Caco-2 (cell line): ENCODE results near the gene BCL2L2. TPM values are rescaled to one million over a fixed set of nuclear protein-coding genes. Genes with fewer than 3 reads are reported as not detected.
"Not testable (repeated sequence)": the region's sequence is repeated elsewhere in the genome, so short reads cannot be mapped to it uniquely, and the experiment has no call there.

Source experiments
- BruUV-seq: library from RNA; stranded (reverse); fragments of 400-500 nt; replicated peaks from 2 replicates; lab custom pipeline; 2021; lab: Mats Ljungman, UMichigan
- CTCF ChIA-PET: fragments of 300-600 bp; sonication (Branson Sonifier 250); formaldehyde crosslinking; loops from one replicate; lab custom pipeline; 2022; ENCODE audit warnings: antibody characterized with exemption; lab: Charles Lee
- POLR2A ChIA-PET: fragments of 300-600 bp; sonication (Branson Sonifier 250); formaldehyde crosslinking; loops from one replicate; lab custom pipeline; 2022; ENCODE audit warnings: antibody characterized with exemption; lab: Charles Lee
- DNase-seq, 2 experiments: peaks; one replicate each; pipeline versions ENCODE4 v3.0.0 to v3.0.0-alpha.2; 2020 to 2022
- H3K27me3 ChIP-seq: replicated peaks from 2 replicates; pipeline ENCODE4 v1.6.0; 2011; ENCODE audit warnings: low read length; ENCODE audit not compliant: control insufficient read depth, insufficient read depth
- H3K36me3 ChIP-seq: 2 replicates; pipeline ENCODE4 v1.5.1; 2011; ENCODE audit warnings: low read length; ENCODE audit not compliant: control insufficient read depth, insufficient read depth
- H3K4me1 ChIP-seq: fragments of 250-450 bp; sonication (Bioruptor Pico); 2 replicates; pipeline ENCODE4 v1.5.1; 2020; ENCODE audit warnings: mild to moderate bottlenecking
- H3K4me3 ChIP-seq: 2 replicates; pipeline ENCODE4 v1.5.1; 2011; ENCODE audit warnings: low read depth, mild to moderate bottlenecking, control low read depth, low read length
- H3K9me3 ChIP-seq: fragments of 250-450 bp; sonication (Bioruptor Pico); 2 replicates; pipeline ENCODE4 v1.5.1; 2020; ENCODE audit warnings: mild to moderate bottlenecking, moderate library complexity
- H3K27ac Mint-ChIP-seq: one replicate; pipeline ENCODE4 v1.8.0; 2022; ENCODE audit warnings: mixed read lengths; ENCODE audit not compliant: unreplicated experiment
- H3K27me3 Mint-ChIP-seq: one replicate; pipeline ENCODE4 v1.8.0; 2022; ENCODE audit warnings: mixed read lengths; ENCODE audit not compliant: insufficient read depth, unreplicated experiment
- H3K36me3 Mint-ChIP-seq: one replicate; pipeline ENCODE4 v1.8.0; 2022; ENCODE audit warnings: mild to moderate bottlenecking, mixed read lengths; ENCODE audit not compliant: insufficient read depth, unreplicated experiment
- H3K4me1 Mint-ChIP-seq: one replicate; pipeline ENCODE4 v1.8.0; 2022; ENCODE audit warnings: low read depth, mixed read lengths; ENCODE audit not compliant: unreplicated experiment
- H3K4me3 Mint-ChIP-seq: one replicate; pipeline ENCODE4 v1.8.0; 2022; ENCODE audit warnings: mild to moderate bottlenecking, moderate library complexity, mixed read lengths; ENCODE audit not compliant: unreplicated experiment
- H3K9me3 Mint-ChIP-seq: one replicate; pipeline ENCODE4 v1.8.0; 2022; ENCODE audit warnings: mixed read lengths; ENCODE audit not compliant: unreplicated experiment
- CTCF ChIP-seq, 2 experiments: fragments of 200-600 bp in 1 of 2; IDR thresholded peaks; 1 replicate in 1 of 2; 2 replicates in 1 of 2; pipeline versions ENCODE4 v1.5.1 to v1.8.0; 2011 to 2022; ENCODE audit warnings: antibody characterized with exemption in 1 of 2, control low read depth in 1 of 2, inconsistent platforms in 1 of 2, low read depth in 1 of 2, low read length in 1 of 2, mild to moderate bottlenecking in 1 of 2, moderate library complexity in 1 of 2; ENCODE audit not compliant: insufficient read depth in 1 of 2, severe bottlenecking in 1 of 2, unreplicated experiment in 1 of 2
- intact Hi-C: fragments of 100-400 bp; cut with micrococcal nuclease; formaldehyde crosslinking; loops from one replicate; pipeline ENCODE4 v1.10.0; 2022; ENCODE audit not compliant: unreplicated experiment
- total RNA-seq: library from RNA; stranded (reverse); gene quantifications from 2 replicates; pipeline ENCODE4 v1.2.3, GENCODE V29; 2022

Gene BCL2L2
- total RNA-seq, 1 experiment from 2014 or later: 20.8 TPM

- no peak for DNase-seq
- Mint-ChIP-seq H3K9me3 (no peaks in the 10 kb centered on the region), H3K27me3 (no peaks in the 10 kb centered on the region), H3K27ac (no peak overlapping the region), H3K36me3 (peaks cover 66% of the 10 kb centered on the region), H3K4me1 (peaks cover 12% of the 10 kb centered on the region), H3K4me3 (no peak overlapping the region)
- CTCF ChIA-PET: no interaction called here
- Histone ChIP-seq H3K36me3 (peaks cover 2% of the 10 kb centered on the region), H3K4me3 (no peak overlapping the region), H3K27me3 (no peaks in the 10 kb centered on the region), H3K4me1 (peaks cover 6% of the 10 kb centered on the region), H3K9me3 (no peaks in the 10 kb centered on the region)
- POLR2A ChIA-PET: no interaction called here
- TF ChIP-seq CTCF (IDR thresholded peaks at IDR 0.05; ENCODE audit: insufficient read depth in 1 of 2, low read depth in 1 of 2, low read length in 1 of 2, severe bottlenecking in 1 of 2, unreplicated experiment in 1 of 2): no peak
- BruUV-seq: no TSS peak
- intact Hi-C loops: loop anchor here (5.0 kb wide), 2 partner anchors 142 to 718 kb away; partner anchors contain the start of gene NGDN
Measured at GRCh38 chr14:23324993-23325392, 18.4 kb downstream of the BCL2L2 start.

GRCh38 chr14:23325746-23326145 is 19.1 kb downstream of the BCL2L2 start:
- BruUV-seq, H3K4me1 Mint-ChIP-seq, H3K4me3 Mint-ChIP-seq, H3K9me3 ChIP-seq, H3K4me1 ChIP-seq, H3K27ac Mint-ChIP-seq, H3K27me3 Mint-ChIP-seq, CTCF ChIA-PET, H3K4me3 ChIP-seq, intact Hi-C loops, H3K27me3 ChIP-seq, DNase-seq, H3K36me3 ChIP-seq, H3K9me3 Mint-ChIP-seq: not testable (repeated sequence)
- POLR2A ChIA-PET: interaction anchor here (0.7 to 1.0 kb wide), 2 partner anchors 19 to 205 kb away, joined by 6 to 7 read pairs; partner anchors contain the start of gene BCL2L2
- peaks cover 58% of the 10 kb centered on the region for H3K36me3 Mint-ChIP-seq

GRCh38 chr14:23326491-23327332 is 20.1 kb downstream of the BCL2L2 start:
- no peaks in the 10 kb centered on the region for H3K27me3 Mint-ChIP-seq
- H3K4me1 Mint-ChIP-seq: peaks cover 7% of the 10 kb centered on the region
- ChIA-PET POLR2A (interaction anchor here (0.7 to 1.0 kb wide), 4 partner anchors 20 to 206 kb away, joined by 3 to 7 read pairs (median 5); partner anchors contain the start of genes BCL2L2 and SLC22A17), CTCF (interaction anchor here (0.6 to 1.6 kb wide), 4 partner anchors 34 to 152 kb away, joined by 3 to 12 read pairs (median 4); no protein-coding TSS in a partner anchor)
- H3K36me3 Mint-ChIP-seq: peaks cover 50% of the 10 kb centered on the region
- no peaks in the 10 kb centered on the region for H3K4me1 ChIP-seq
- no peak for DNase-seq
- H3K36me3 ChIP-seq: peaks cover 2% of the 10 kb centered on the region
- no peak overlapping the region for H3K4me3 ChIP-seq
- no TSS peak for BruUV-seq
- no peaks in the 10 kb centered on the region for H3K27me3 ChIP-seq
- H3K27ac Mint-ChIP-seq: no peak overlapping the region
- TF ChIP-seq CTCF (IDR thresholded peaks at IDR 0.05; ENCODE audit: insufficient read depth in 1 of 2, low read depth in 1 of 2, low read length in 1 of 2, severe bottlenecking in 1 of 2, unreplicated experiment in 1 of 2): no peak
- H3K9me3 ChIP-seq: no peaks in the 10 kb centered on the region
- no peak overlapping the region for H3K4me3 Mint-ChIP-seq
- intact Hi-C loops: no loop called here
- H3K9me3 Mint-ChIP-seq: no peaks in the 10 kb centered on the region
